IPS-11a (cell line): ENCODE results near the gene TBRG1.

ENCODE experiments used
- H3K4me3 ChIP-seq: one replicate; pipeline ENCODE4 v1.5.1; 2013; ENCODE audit warnings: low read depth, low read length, control low read depth

Gene TBRG1

DNA sequence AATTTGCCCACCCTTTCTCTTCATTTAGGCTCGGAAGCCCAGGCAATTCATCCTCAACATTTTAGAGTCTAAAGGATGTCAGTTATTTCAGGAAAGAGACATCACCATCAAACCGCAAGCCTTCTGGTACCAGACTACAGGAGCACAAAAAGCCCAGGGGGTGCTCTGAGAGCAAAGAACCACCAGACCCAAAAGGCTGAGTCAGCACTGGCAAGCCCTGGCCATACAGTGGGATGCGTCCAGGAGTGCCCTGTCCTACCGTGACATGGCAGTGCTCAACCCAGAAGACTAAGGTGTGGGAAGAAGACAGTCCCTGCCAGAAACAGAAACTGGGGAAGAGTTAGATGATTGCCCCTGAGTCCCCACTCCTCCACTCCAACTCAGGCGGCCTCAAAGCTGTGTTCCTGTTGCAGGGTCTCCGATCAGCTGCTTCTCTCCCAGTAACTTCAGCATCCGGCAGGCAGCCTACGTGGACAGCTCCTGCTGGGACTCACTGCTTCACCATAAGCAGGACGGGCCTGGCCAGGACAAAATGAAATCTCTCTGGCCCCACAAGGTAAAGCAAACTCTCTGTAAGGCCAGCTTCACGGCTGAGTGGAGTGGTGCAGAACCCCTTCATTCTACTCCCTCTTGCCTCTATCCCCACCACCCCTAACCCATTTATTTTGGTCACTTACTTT is 10.0 kb upstream of the TBRG1 start:
- no peak overlapping the region for H3K4me3 ChIP-seq

- no peak overlapping the region for H3K4me3 ChIP-seq
These were observed 3.8 kb upstream of the TBRG1 start for GRCh38 chr11:124618863-124619262.

DNA sequence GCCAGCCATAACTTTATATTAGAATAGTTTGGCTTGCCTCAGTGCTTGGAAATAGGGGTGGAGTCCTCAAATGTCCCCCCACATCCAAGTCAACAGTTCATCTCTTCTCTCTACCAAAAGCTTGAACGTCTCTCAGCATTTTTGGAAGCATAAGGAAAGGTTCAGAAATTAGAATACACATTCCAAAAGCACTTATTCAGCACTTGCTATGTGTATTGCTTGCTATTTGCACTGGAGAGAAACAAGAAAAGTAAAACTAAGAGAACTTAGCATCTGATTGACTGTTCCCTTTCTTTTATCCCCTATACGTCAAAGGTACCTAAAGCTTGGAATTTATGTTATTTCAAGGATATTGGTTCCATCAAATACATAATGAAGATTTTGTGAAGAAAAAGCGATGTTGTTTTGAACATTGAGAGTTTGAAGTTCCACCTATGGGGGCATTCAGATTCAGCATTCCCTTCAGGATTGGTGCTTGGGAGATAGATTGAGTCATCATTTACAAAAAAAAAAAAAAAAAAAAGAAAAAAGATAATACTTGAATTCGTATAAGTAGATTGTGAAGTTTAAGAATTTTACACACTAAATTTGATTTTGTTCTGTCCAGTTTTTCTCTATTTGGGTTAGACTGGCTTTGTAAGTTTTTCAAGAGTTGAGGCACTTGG is 1.3 kb downstream of the TBRG1 start:
- H3K4me3 ChIP-seq, result peak overlapping the region; percentile 96

GRCh38 chr11:124625504-124626168 is 3.0 kb downstream of the TBRG1 start:
- H3K4me3 ChIP-seq, result no peak overlapping the region

DNA sequence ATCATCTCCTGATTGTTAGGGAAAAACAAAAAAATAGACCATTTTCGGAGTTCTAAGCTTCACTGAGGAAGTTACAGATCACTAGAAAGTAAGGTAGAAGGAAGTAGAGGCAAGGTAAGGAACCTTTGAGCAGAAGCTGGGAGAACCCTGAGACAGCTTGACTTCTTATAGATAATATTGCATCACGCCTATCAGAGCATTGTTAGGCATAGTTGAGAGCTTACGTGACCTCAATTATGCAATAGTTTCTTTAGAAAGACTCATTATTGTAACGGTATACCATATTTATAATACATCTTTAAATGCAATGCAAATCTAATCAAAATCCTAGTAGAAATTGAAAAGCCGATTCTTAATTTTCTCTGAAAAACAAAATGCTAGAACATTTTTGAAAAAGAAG is 4.9 kb downstream of the TBRG1 start:
- no peak overlapping the region for H3K4me3 ChIP-seq

DNA sequence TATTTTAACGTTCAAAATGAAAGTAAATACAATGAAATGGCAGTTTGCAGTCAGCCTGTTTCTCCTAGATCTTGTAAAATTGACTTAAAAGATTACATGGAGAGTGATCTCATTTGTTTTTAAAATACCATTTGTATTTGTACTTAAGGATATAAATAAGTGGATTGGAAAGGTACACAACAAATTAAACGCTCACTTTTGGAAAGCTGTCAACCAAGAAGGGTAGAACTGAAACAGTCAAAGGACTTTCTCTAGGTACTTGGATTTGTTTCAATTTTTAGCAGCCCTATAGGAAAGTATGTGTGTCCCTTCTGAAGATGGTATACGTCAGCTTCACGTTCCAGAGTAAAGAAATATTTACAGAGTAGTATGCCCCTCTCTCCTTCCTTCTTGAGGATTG is 7.3 kb downstream of the TBRG1 start:
- no peak overlapping the region for H3K4me3 ChIP-seq

- H3K4me3 ChIP-seq, result no peak overlapping the region
These were observed 10.7 kb downstream of the TBRG1 start for GRCh38 chr11:124633355-124633754.

GRCh38 chr11:124635932-124636331 is 13.3 kb downstream of the TBRG1 start:
- no peak overlapping the region for H3K4me3 ChIP-seq

- no peak overlapping the region for H3K4me3 ChIP-seq
These were observed 15.8 kb downstream of the TBRG1 start for GRCh38 chr11:124638500-124638899.

DNA sequence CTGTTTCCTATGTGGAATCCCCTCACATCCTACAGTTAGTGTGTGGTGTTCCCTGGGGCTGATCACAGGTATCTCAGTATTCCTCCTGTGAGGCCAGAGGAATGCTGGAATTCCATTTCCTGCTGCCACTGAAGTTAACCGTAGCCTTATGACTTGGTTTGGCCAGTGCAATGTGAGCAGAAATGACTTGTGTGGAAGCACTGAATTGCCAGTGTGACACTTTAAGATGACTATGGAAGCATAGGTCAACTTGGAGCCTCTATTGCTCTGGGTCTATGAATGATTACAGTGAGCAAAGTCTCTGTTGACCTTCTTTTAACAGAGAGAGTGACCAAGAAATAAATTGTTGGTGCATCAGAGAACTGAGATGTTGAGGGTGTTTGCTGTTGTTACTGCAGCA is 16.5 kb downstream of the TBRG1 start:
- H3K4me3 ChIP-seq, result no peak overlapping the region

DNA sequence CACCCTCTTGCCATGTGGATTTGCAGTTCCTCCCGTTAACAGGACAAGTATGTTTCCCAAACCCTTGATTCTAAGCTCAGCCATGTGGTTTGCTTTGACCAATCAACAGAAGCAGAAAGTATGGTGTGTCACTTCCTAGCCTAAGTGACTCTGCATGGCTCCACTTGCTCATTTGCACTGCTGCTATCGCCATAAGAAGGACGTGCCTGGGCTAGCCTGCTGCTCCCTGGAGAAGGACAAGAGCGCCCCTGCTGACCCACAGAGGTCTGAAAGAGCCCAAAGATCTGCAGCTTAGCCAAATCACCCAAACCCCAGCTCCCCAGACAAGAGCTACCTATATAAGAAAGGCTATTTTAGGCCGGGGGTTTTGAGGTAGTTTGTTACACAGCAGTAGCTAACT is 18.0 kb downstream of the TBRG1 start:
- no peak overlapping the region for H3K4me3 ChIP-seq

DNA sequence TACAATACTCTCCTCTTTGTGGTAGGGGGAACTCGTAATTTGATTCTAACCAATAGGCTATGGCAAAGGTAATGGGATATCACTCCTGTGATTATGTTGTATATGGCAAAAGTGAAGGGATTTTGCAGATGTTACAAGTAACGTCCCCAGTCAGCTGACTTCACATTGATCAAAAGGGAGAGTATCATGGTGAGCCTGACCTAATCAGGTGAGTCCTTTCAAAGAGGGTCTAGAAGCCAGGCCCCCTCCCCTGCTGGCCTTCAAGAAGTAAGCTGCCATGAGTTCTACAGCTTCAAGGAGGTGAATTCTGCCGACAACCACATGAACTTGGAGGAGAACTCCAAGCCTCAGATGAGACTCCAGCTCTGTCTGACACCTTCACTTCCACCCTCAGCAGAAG is 20.0 kb downstream of the TBRG1 start:
- H3K4me3 ChIP-seq, result no peak overlapping the region

GRCh38 chr11:124643042-124643604 is 20.5 kb downstream of the TBRG1 start:
- no peak overlapping the region for H3K4me3 ChIP-seq

- H3K4me3 ChIP-seq, result no peak overlapping the region
These were observed 21.2 kb downstream of the TBRG1 start for GRCh38 chr11:124643605-124644425.

DNA sequence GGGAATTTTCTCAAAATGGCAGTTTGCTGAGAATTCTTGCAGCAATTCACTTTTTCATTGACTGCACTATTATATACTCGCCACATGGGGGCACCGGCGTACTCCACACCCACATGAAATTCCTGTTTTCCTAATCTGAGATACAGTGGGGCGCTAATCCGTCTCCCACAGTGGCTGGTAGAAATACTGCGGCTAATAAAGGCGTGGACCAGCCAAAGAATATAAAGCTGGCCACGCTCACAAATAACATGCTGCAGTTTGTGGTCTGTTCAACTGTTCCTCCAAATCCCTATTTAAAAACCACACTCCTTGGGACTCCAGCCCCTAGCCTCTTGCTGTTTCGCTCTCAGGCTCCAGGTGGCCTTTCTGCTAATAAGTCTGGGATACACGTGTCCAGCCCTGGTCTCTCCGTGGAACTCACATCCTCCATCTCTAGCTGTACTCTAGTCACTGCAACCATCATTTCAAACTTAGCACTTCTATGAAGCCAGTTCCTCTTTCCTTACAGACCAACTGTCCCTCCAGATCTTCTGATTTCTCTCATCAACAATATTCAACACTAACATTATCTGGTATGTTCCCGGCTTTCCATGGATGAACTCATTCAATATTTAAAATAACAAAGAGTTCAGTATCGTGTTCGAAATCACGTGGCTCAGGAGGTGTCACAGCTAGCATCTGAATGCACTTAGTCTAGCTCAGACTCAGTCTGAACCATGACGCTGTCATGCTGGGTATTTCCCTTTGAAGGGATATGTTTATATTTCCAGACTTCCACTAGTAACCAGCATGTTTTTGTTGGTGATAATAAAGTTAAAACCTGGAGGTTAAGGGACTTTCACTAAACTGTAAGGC is 22.0 kb downstream of the TBRG1 start:
- no peak overlapping the region for H3K4me3 ChIP-seq

GRCh38 chr11:124646148-124646547 is 23.5 kb downstream of the TBRG1 start:
- H3K4me3 ChIP-seq, result no peak overlapping the region

GRCh38 chr11:124648610-124649009 is 25.9 kb downstream of the TBRG1 start:
- H3K4me3 ChIP-seq, result no peak overlapping the region

DNA sequence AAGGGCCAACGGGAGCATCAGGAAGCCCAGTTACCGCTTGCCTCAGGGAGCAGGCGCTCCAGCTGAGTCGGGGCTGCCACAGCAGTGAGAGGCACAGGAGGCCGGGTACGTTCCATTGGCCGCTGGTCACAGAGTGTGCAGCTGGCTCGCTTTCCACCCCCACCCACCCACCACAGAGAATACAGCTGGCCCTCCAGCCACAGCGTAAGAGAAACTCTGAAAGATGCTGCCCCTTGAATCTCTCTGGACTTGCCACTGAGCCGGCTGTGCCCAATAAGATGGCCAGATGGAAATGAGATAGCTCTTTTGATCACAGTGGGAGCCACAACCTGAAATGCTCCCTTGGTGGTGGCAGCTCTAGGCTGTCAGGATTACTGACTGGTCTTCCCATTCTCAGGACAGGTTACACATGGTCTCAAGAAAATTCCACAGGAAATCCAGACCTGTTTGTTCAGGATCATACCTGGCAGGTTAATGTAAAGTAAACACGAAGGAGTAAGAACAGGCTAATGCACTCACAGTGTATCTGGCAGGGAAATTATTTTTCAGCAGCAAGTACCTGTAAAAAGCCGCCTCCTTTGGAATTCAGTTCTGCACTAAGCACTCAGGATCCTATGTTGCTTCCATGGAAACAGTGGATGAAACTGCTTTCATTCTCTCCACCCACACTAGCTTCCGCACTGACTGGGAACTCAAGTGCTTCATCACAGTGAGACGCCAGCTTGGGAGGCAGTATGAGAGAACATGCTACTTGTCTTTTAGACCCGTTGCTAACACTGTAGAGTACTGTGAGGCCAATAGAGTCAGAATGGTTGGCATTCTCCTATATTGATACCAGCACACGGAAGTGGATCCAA is 34.3 kb downstream of the TBRG1 start:
- H3K4me3 ChIP-seq, result no peak overlapping the region

DNA sequence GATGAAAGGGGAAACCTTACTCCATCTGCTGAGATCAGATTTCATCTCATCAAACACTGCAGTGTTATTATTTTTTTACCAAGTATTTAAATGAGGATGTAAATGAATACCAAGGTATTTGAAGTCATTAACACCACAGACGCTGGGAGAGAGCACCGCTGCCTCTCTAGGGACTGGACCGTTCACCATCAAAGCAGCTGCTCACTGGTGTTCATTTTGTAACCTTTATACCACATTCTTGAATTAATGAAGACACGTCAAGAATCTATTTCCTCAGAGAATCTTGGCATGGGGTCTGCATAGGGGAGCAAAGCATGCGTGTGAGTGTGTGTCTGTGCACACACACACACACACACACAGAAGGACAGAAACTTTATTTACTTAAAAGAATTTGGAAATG is 35.2 kb downstream of the TBRG1 start:
- H3K4me3 ChIP-seq, result no peak overlapping the region
